ENCODE data around the gene HIP1.
"Not testable (repeated sequence)": the region's sequence is repeated elsewhere in the genome, so short reads cannot be mapped to it uniquely, and the experiment has no call there.

Gene HIP1

GRCh38 chr7:75616421-75617167 lies 122.1 kb downstream of the HIP1 start:
- no peaks in the 10 kb centered on the region for H3K27me3 ChIP-seq (replicated peaks; ENCODE audit: control insufficient read depth, insufficient read depth, low read length)
- no peak overlapping the region for H3K9ac ChIP-seq (ENCODE audit: low read length)
- peaks cover 14% of the 10 kb centered on the region for H3K4me1 ChIP-seq (ENCODE audit: control insufficient read depth, insufficient read depth, low read length)
- no peaks in the 10 kb centered on the region for H3K9me3 ChIP-seq (ENCODE audit: control insufficient read depth, low read length)
- H3K4me3 ChIP-seq (ENCODE audit: low read length): no peak overlapping the region
- no peak for DNase-seq (ENCODE audit: low read depth)
- H3K36me3 ChIP-seq (ENCODE audit: control insufficient read depth, insufficient read depth, low read length, severe bottlenecking): no peaks in the 10 kb centered on the region

GRCh38 chr7:75614401-75614800 lies 124.3 kb downstream of the HIP1 start:
- H3K4me3 ChIP-seq (ENCODE audit: low read length): no peak overlapping the region
- no peak for DNase-seq (ENCODE audit: low read depth)
- H3K4me1 ChIP-seq (ENCODE audit: control insufficient read depth, insufficient read depth, low read length): peaks cover 15% of the 10 kb centered on the region
- no peaks in the 10 kb centered on the region for H3K27me3 ChIP-seq (replicated peaks; ENCODE audit: control insufficient read depth, insufficient read depth, low read length)
- no peaks in the 10 kb centered on the region for H3K9me3 ChIP-seq (ENCODE audit: control insufficient read depth, low read length)
- H3K36me3 ChIP-seq (ENCODE audit: control insufficient read depth, insufficient read depth, low read length, severe bottlenecking): no peaks in the 10 kb centered on the region
- no peak overlapping the region for H3K9ac ChIP-seq (ENCODE audit: low read length)

GRCh38 chr7:75613351-75613750 lies 125.4 kb downstream of the HIP1 start:
- no peaks in the 10 kb centered on the region for H3K36me3 ChIP-seq (ENCODE audit: control insufficient read depth, insufficient read depth, low read length, severe bottlenecking)
- peaks cover 15% of the 10 kb centered on the region for H3K4me1 ChIP-seq (ENCODE audit: control insufficient read depth, insufficient read depth, low read length)

GRCh38 chr7:75611557-75612178 lies 127.1 kb downstream of the HIP1 start:
- no peak for DNase-seq (ENCODE audit: low read depth)
- Histone ChIP-seq H3K27me3 (replicated peaks; ENCODE audit: control insufficient read depth, insufficient read depth, low read length) (no peaks in the 10 kb centered on the region), H3K4me1 (ENCODE audit: control insufficient read depth, insufficient read depth, low read length) (peaks cover 5% of the 10 kb centered on the region), H3K9ac (ENCODE audit: low read length) (no peak overlapping the region), H3K36me3 (ENCODE audit: control insufficient read depth, insufficient read depth, low read length, severe bottlenecking) (no peaks in the 10 kb centered on the region), H3K9me3 (ENCODE audit: control insufficient read depth, low read length) (no peaks in the 10 kb centered on the region), H3K4me3 (ENCODE audit: low read length) (no peak overlapping the region)

More at GRCh38 chr7:75613351-75613750, 125.4 kb downstream of the HIP1 start:
- Histone ChIP-seq H3K9me3 (ENCODE audit: control insufficient read depth, low read length) (no peaks in the 10 kb centered on the region), H3K27me3 (replicated peaks; ENCODE audit: control insufficient read depth, insufficient read depth, low read length) (no peaks in the 10 kb centered on the region), H3K9ac (ENCODE audit: low read length) (no peak overlapping the region), H3K4me3 (ENCODE audit: low read length) (no peak overlapping the region)
- DNase-seq (ENCODE audit: low read depth): no peak

- not testable (repeated sequence) for H3K4me1 ChIP-seq (ENCODE audit: control insufficient read depth, insufficient read depth, low read length); DNase-seq (ENCODE audit: low read depth); H3K36me3 ChIP-seq (ENCODE audit: control insufficient read depth, insufficient read depth, low read length, severe bottlenecking)
Measured at GRCh38 chr7:75609416-75609815, 129.3 kb downstream of the HIP1 start.

GRCh38 chr7:75608451-75609122 lies 130.2 kb downstream of the HIP1 start:
- no peaks in the 10 kb centered on the region for H3K36me3 ChIP-seq (ENCODE audit: control insufficient read depth, insufficient read depth, low read length, severe bottlenecking)
- H3K9me3 ChIP-seq (ENCODE audit: control insufficient read depth, low read length): no peaks in the 10 kb centered on the region
- no peak for DNase-seq (ENCODE audit: low read depth)
- H3K4me1 ChIP-seq (ENCODE audit: control insufficient read depth, insufficient read depth, low read length): peaks cover 5% of the 10 kb centered on the region
- H3K4me3 ChIP-seq (ENCODE audit: low read length): no peak overlapping the region
- no peak overlapping the region for H3K9ac ChIP-seq (ENCODE audit: low read length)
- H3K27me3 ChIP-seq (replicated peaks; ENCODE audit: control insufficient read depth, insufficient read depth, low read length): no peaks in the 10 kb centered on the region

More at GRCh38 chr7:75609416-75609815, 129.3 kb downstream of the HIP1 start:
- H3K9ac ChIP-seq (ENCODE audit: low read length); H3K27me3 ChIP-seq (replicated peaks; ENCODE audit: control insufficient read depth, insufficient read depth, low read length); H3K9me3 ChIP-seq (ENCODE audit: control insufficient read depth, low read length); H3K4me3 ChIP-seq (ENCODE audit: low read length): not testable (repeated sequence)

GRCh38 chr7:75604408-75604807 lies 134.3 kb downstream of the HIP1 start:
- H3K27me3 ChIP-seq (replicated peaks; ENCODE audit: control insufficient read depth, insufficient read depth, low read length): no peaks in the 10 kb centered on the region
- H3K4me1 ChIP-seq (ENCODE audit: control insufficient read depth, insufficient read depth, low read length): no peaks in the 10 kb centered on the region
- H3K9me3 ChIP-seq (ENCODE audit: control insufficient read depth, low read length): no peaks in the 10 kb centered on the region
- no peak overlapping the region for H3K4me3 ChIP-seq (ENCODE audit: low read length)
- no peak overlapping the region for H3K9ac ChIP-seq (ENCODE audit: low read length)
- DNase-seq (ENCODE audit: low read depth): no peak
- no peaks in the 10 kb centered on the region for H3K36me3 ChIP-seq (ENCODE audit: control insufficient read depth, insufficient read depth, low read length, severe bottlenecking)

- not testable (repeated sequence) for H3K4me3 ChIP-seq (ENCODE audit: low read length); H3K9ac ChIP-seq (ENCODE audit: low read length); H3K27me3 ChIP-seq (replicated peaks; ENCODE audit: control insufficient read depth, insufficient read depth, low read length); H3K9me3 ChIP-seq (ENCODE audit: control insufficient read depth, low read length); H3K36me3 ChIP-seq (ENCODE audit: control insufficient read depth, insufficient read depth, low read length, severe bottlenecking); H3K4me1 ChIP-seq (ENCODE audit: control insufficient read depth, insufficient read depth, low read length); DNase-seq (ENCODE audit: low read depth)
Measured at GRCh38 chr7:75602831-75603230, 135.9 kb downstream of the HIP1 start.

- Histone ChIP-seq H3K9ac (ENCODE audit: low read length) (no peak overlapping the region), H3K9me3 (ENCODE audit: control insufficient read depth, low read length) (no peaks in the 10 kb centered on the region), H3K4me3 (ENCODE audit: low read length) (no peak overlapping the region), H3K36me3 (ENCODE audit: control insufficient read depth, insufficient read depth, low read length, severe bottlenecking) (no peaks in the 10 kb centered on the region), H3K4me1 (ENCODE audit: control insufficient read depth, insufficient read depth, low read length) (no peaks in the 10 kb centered on the region), H3K27me3 (replicated peaks; ENCODE audit: control insufficient read depth, insufficient read depth, low read length) (no peaks in the 10 kb centered on the region)
- no peak for DNase-seq (ENCODE audit: low read depth)
Measured at GRCh38 chr7:75601539-75601938, 137.2 kb downstream of the HIP1 start.

GRCh38 chr7:75600748-75601147 lies 138.0 kb downstream of the HIP1 start:
- DNase-seq (ENCODE audit: low read depth); H3K9ac ChIP-seq (ENCODE audit: low read length): not testable (repeated sequence)

GRCh38 chr7:75599244-75599781 lies 139.4 kb downstream of the HIP1 start:
- H3K9ac ChIP-seq (ENCODE audit: low read length): no peak overlapping the region
- DNase-seq (ENCODE audit: low read depth): no peak
- no peak overlapping the region for H3K4me3 ChIP-seq (ENCODE audit: low read length)
- H3K27me3 ChIP-seq (replicated peaks; ENCODE audit: control insufficient read depth, insufficient read depth, low read length): no peaks in the 10 kb centered on the region
- H3K4me1 ChIP-seq (ENCODE audit: control insufficient read depth, insufficient read depth, low read length): no peaks in the 10 kb centered on the region
- H3K9me3 ChIP-seq (ENCODE audit: control insufficient read depth, low read length): no peaks in the 10 kb centered on the region
- H3K36me3 ChIP-seq (ENCODE audit: control insufficient read depth, insufficient read depth, low read length, severe bottlenecking): no peaks in the 10 kb centered on the region

More at GRCh38 chr7:75600748-75601147, 138.0 kb downstream of the HIP1 start:
- not testable (repeated sequence) for H3K4me3 ChIP-seq (ENCODE audit: low read length); H3K9me3 ChIP-seq (ENCODE audit: control insufficient read depth, low read length); H3K27me3 ChIP-seq (replicated peaks; ENCODE audit: control insufficient read depth, insufficient read depth, low read length); H3K4me1 ChIP-seq (ENCODE audit: control insufficient read depth, insufficient read depth, low read length); H3K36me3 ChIP-seq (ENCODE audit: control insufficient read depth, insufficient read depth, low read length, severe bottlenecking)
